NCI-H526 treated with DMSO at 0.1 percent for 48 hours (cell line): Measurements from ENCODE around the gene SUPT6H.
A peak's percentile ranks its signal among the peaks of the same experiment; 100 is the strongest.

Source experiments
- DNase-seq: peaks from one replicate; lab custom pipeline; 2025; lab: John Stamatoyannopoulos, UW

Gene SUPT6H

DNA sequence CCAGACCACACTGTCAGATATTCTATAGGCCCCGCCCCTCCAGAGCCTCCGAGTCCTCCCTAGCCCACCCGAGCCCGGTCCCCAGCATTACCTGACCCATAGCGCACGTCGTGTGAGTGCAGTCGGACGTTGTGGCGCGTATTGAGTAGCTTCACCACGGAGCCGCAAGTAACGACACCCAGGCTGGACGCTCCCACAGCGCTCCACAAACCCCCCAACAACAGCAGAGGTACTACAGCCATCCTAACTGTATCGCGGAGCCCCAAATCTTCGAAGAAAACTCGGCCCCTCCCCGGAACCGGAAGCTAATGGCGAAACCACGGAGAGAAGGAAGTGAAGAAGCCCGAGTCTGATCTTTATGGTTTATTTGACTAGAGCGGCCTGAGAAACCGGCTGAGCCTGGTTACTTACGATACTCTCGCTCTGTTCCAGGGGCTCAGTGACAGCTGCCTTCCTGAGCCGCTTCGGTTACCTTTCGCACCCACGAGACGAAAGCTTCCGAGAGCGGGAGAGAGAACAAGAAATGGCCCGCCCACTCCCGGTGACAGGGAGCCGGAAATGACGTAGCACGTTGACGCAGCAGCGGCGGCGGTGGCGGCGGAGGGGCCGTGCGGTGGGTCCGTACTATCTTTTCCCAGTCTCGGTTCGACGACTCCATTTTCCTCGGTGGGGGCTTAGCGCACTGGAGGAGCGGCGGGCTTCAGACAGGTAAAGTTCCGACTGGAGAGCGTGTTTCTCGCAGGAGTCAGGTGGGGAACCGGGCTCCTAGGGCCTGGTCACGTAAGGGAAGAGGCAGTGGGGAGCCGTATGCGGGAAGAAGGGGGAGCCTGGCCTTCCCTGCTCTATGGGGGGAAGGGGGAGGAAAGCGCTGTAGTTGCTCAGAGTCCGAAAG lies at the start of gene SUPT6H, which contains the start of gene SDF2:
TSS of gene SUPT6H (plus strand) at position 571 of the 892 bp plus-strand sequence. CDS start 11,197 bp downstream, outside the sequence.
TSS of gene SDF2 (minus strand) at position 272 of the 892 bp plus-strand sequence. CDS start at position 242, 30 bp downstream.
- DNase-seq = peak; percentile 89

DNA sequence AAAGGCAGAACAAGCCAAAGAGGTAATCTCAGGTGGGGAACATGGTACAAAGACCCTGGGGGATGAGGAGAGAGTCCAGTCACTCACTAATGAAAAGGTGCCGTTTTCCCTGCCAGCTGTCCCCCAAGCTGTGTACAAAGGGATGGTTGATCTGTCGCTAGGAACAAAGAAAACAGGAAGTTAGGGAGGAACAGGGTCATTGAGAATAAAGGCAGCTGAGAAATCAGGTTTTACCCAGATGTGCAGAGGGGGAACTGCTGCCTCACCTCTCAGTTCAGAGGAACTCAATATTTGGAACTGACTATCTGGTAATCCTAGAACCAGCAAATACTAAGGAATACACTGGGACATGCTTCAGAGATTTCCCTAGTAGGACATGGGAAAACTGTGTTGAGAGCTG lies 49.5 kb upstream of the SUPT6H start:
- no peak for DNase-seq

DNA sequence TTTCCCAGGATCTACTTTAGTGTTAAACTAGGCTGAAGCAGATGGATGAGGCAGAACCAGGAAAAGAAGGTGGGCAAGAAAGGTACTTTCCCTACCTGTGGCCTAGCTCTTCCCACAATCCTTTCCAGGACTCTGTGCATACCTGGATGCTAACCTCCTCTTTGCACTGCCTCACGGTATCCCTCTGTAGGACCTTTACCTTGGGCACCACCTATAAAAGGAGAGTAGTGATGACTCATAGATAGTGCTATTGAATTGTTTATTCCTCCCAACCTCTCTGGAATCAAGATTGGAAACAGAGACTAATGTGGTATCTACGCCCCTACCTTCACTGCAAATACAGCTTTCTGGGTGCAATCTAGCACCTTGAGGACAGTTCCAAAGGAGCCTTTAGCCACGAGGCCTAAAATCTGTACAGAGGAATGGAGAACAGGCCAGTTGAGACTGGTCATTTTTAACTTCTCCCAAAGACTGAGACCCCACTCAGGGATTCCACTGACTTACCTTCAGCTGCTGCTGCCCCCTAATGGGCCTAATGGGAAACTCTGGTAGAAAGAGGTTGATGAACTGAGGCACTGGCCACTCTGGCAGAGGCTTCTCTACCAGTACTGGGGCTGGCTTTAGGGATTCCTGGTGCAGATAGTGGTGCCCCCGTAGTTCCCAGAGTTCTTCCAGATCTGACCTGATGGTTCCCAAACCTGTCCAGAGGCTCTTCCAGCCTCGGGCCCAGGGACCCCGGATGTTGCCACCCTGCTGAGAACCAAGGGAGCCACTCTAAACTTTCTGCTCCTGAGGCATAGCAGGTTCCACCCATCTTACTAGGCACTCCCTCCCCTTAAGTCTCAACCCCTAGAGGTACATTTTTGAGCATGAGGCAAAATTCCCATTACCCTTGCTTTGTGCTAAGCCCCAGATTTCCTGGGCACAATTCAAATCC lies 48.8 kb upstream of the SUPT6H start:
- DNase-seq = no peak

GRCh38 chr17:28613931-28614381 lies 48.0 kb upstream of the SUPT6H start, which contains the start of gene RSKR:
Gene RSKR (minus strand): TSS chr17:28614185. CDS start chr17:28614161, 24 bp downstream.
- DNase-seq = no peak

DNA sequence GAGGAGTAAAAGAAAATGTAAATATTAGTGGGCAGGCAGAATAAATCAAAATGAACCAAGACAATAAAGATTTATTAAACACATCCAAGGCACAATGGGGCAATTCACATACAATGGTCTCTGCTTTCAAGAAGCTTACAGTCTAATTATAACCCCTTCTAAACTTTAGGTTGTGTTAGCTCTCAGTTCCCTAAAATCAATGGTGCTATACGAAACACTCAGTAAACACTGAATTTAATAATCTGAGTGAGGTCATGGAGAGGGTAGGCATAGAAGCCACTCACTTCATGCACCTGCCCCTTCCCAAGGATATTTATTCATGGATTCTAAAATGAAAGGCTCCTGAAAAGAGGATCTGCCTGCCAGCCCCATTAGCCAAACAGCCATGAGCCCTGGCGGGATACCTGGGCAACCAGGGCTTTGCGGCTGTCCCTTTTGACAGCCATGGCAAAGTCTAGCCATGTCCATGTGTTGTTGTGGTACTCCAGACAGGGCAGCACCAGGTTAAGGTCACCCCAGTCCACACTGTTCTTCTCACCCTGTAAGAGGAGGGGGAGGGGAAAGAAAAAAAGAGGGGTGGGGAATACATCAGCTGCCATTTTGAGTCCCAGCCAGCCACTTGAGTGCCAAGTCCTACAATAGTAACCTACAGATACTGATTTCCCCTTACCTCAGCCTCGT lies 46.6 kb upstream of the SUPT6H start:
- DNase-seq = no peak

DNA sequence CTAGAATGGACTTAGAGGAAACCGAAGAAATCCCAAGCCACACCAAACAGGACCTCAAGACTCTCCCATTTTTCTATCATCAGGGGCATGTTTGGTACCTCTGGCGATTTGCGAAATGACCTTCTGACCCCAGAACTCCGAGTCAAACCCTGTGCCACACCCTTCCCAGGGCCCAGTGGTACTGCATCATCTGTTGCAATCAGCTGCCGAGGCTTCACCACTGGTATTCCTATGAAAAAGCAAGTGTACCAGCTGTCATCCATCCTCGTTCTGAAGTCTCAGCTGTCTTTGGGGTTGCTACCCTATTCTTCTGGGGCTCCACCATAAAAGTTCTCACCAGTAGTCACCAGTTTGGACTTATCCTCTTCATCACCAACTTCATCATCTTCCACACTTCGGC lies 45.7 kb upstream of the SUPT6H start:
- no peak for DNase-seq

DNA sequence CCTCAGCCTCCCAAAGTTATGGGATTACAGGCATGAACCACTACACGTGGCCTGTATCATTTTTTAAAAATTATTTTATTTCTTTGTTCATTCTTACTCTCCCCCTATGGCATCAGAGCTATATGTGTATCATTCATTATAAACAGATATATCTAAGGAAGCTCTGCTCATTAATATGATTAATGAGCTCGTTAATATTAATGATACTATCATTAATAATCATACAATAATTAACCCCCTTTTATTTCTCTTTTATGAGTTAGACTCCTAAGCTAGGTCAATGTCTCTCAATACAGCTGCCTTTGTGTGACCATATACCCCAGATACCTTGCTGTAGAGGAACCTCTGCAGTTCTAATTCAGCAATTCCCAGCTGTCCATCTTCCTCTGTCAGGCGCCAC lies 43.5 kb upstream of the SUPT6H start:
- no peak for DNase-seq

- DNase-seq = no peak
Observed at GRCh38 chr17:28620010-28620409, 42.0 kb upstream of the SUPT6H start.

DNA sequence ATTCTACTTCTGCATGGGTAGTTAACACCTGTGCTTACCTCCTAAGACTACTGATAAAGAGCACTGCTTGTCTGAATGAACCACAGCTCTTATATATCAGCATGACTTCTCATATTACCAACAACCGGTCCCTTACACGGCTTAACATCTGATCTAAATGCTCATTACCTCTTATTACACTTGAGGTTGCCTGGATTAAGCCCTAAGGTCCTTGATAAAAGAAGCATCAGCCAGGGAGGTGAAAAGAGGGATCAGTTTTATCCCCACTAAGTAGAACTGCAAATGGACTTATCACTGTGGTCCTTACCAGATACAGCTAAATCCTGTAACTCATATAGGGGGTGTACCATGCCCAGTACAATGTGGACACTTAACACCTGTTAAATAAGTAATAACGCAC lies 39.8 kb upstream of the SUPT6H start:
- no peak for DNase-seq

GRCh38 chr17:28623696-28624095 lies 38.3 kb upstream of the SUPT6H start:
- DNase-seq = no peak

GRCh38 chr17:28624148-28624547 lies 37.9 kb upstream of the SUPT6H start:
- no peak for DNase-seq

DNA sequence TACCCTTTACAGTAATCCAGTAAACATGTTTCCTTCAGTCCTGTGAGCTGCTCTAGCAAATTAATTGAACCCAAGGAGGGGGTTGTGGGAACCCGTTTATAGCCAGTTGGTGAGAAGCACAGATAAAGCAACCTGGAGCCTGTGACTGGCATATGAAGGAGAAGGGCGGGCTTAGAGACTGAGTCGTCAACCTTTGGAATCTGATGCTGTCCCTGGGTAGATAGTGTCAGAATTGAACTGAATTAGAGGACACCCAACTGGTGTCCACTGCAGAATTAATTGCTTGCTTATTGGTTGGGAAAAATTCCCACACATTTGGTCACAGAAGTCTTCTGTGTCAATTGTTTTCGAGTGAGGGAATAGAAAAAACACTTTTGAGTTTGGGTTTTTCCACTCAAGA lies 35.2 kb upstream of the SUPT6H start:
- no peak for DNase-seq

DNA sequence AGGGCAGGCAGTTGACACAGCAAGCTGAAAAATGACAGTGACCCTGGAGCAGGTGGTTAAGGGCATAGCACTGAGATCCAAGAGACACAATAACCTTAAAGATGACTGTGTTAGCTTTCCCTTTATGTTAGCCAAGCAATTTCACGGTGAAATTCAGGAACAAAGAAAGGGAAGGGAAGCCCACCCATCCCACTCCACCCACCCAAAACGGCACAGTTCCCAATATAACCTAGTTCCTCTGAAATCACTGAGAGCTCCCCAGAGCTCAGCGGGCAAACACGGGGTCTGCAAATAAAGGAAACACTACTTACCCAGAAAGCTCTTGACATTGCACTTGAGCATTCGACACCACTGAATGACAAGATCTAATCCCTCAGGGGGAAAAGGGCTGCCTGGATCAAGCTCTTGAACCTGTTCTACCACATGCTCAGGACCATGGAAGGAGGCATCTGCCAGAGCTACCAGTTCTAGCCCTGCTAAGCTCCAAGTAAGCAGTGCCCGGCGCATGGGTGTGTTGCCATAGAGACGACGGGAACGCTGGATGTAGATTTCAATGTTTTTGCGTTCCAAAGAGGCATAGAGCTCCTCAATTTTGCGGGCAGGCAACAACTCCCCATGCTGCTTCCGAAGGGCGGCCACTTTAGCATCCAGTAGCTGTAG lies 27.7 kb upstream of the SUPT6H start:
- no peak for DNase-seq

DNA sequence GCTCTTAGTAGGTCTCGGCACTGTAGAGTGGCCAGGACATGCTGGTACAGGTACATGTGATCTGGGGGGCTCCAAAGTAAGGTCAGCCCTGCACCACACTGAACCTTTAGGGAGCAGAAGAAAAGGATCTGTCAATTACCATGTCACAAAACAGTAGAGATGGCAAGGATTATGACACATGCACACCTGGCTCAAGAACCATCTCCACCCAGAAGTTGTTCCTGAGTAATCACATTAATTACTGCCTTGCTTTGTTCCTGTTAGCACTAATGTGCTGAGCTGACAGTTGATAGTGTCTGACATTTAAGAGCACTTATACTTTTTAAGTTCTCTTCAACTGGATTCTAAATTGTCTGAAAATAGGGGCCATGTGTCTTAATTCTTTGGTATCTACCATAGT lies 26.5 kb upstream of the SUPT6H start:
- DNase-seq = no peak

DNA sequence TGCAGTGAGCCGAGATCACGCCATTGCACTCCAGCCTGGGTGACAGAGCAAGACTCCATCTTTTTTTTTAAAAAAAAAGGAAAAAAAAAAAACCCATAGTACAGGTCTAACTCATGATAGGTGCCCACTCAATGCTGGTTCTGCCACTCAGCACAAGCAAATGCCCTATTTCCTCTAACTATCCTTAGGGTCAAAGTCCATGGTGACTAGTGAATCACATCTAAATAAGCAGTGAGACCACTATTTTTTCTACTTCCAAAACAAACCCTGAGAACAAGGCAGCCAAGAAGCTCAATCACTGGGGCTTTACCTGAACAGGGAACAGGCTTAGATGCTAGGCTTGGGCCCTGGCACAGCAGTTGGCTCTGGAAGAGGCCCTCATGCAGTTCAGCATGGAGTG lies 20.4 kb upstream of the SUPT6H start:
- no peak for DNase-seq

DNA sequence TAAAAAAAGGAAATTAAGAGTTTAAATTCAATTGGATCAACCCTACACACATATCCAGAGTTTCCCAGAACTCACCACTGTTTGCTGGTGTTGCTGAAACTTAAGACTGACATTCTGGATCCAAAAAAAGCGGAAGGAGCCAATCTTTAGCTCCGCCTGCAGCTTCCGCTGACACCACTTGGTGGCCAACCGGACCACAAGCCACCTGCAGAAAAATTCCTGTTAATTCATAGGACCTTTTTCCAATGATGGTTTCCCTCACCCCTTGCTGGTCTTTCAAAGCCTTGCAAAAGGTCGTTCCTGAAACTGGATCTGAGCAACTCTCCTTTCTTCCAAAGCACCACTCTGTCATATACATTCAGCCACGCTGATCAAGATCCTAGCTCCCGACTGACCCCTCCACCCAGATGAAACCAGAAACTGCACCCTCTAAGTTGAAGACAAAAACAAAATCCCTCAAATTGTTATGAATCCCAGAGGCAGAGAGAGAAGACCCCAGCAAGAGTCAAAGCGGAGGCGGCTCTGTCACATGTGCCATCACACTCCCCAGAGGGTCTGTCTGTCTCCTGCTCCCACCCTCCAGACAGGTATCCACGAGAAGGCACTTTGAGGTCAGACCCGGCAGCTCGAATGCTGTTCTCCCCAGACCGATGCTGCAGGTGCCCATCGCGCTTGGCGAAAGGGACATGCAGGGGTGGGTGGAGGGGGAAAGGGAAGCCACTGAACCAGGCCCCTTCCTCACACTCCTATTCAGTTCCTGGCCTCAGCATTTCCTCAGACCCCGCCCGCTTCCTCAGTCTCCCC lies 17.8 kb upstream of the SUPT6H start:
- peak; percentile 56 for DNase-seq

DNA sequence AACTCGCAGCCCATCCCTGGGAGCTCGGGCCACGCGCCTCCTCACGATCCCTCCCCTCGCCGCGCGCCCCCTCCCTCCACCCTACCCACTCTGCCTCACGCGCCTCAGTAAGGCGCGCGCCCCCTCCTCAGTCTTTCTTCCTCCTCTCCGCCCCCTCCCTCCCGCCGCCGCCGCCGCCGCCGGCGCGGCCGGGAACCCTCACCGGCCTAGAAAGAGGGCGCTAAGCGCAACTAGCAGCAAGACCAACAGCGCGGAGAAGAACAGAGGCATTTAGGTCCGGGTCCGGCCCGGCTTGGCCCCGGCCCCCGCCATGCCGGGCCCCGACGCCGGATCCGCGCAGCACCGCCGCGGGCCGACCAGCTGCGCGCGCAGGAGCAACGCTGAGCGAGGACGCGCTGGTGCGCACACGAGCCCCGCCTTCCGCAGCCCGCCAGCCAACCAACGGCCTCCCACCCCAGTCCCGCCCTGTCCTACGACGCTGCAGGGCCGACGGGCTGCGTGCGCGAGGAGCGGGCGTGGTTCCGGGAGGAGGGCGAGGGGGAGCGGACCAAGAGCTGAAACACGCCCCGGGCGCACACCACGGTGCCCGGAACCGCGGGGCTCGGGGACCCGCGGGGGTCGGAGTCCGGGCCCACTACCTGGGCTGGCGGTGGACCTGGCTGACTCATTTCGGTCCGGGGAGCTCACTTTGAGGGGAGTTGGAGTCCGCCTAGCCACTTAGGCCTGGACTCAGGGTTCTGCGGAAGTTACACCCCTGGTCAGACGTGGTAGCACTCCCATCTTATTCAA lies 17.0 kb upstream of the SUPT6H start, which contains the start of gene BLTP2:
TSS of gene BLTP2 (minus strand) at position 372 of the 789 bp plus-strand sequence. CDS start at position 270, 102 bp downstream.
- peak; percentile 94 for DNase-seq

GRCh38 chr17:28645576-28645939 lies 16.4 kb upstream of the SUPT6H start:
- DNase-seq = no peak

DNA sequence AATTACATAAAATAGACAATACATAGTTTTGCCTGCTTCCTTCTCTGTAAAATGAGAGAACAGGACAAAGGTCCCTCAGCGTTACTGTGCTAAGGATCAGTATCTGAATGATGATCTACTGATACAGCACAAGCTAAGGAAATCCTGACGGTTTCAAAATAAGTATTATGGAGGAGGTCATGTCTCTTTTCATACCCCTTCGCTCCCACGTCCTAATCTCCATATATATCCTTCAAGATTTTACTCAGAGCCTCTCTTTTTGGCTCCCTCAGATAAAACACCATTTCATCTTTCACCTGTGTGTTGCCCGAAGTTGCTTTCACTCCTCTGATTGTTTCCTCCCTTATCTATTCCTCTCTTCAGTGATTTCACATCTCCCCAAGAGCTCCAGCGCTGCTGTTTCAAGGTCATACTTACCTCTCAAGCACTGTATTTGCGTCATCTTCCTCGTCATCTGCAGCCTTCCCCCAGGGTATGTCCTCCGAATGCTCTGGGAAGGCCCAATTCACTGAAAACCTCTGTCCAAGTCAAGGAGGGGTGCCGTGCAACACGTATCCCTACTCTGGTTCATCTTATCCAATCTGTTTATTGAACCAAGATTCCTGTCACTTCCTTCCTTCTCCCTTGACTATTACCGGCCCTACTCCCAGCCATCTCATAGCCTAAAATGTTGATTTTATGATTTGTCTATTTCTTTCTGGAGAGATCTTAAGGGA lies 15.8 kb upstream of the SUPT6H start:
- DNase-seq = no peak
